HepG2 (cell line): ENCODE measurements around the gene TBCD.

Source experiments
- AHDC1 ChIP-seq: sonication (generic); formaldehyde crosslinking; IDR thresholded peaks from 2 replicates; pipeline ENCODE4 v1.5.1; 2020; ENCODE audit warnings: mild to moderate bottlenecking, missing genetic modification reagents, borderline replicate concordance
- JUND ChIP-seq: sonication (generic); formaldehyde crosslinking; IDR thresholded peaks from 2 replicates; pipeline ENCODE4 v1.8.0; 2022; ENCODE audit warnings: mild to moderate bottlenecking, missing genetic modification reagents
- RCOR2 ChIP-seq: IDR thresholded peaks from 2 replicates; pipeline ENCODE4 v1.6.1; 2016; ENCODE audit warnings: missing biosample characterization, missing genetic modification reagents
- TFDP2 ChIP-seq: sonication (generic); formaldehyde crosslinking; IDR thresholded peaks from 2 replicates; pipeline ENCODE4 v1.4.0; 2020; ENCODE audit warnings: missing genetic modification reagents
- ZNF121 ChIP-seq: sonication (generic); formaldehyde crosslinking; IDR thresholded peaks from 2 replicates; pipeline ENCODE4 v1.5.0; 2020; ENCODE audit warnings: mild to moderate bottlenecking, missing genetic modification reagents

- TF ChIP-seq TFDP2 (CRISPR knock-in tag) (no peak), RCOR2 (CRISPR knock-in tag) (no peak), ZNF121 (no peak), JUND (no peak), AHDC1 (no peak)
These were observed 241.1 kb downstream of the TBCD start for GRCh38 chr17:82993005-82993404.
